Measurements from ENCODE around the gene PHOSPHO1. TPM values are rescaled to one million over a fixed set of nuclear protein-coding genes. Genes with fewer than 3 reads are reported as not detected.

PHOSPHO1 gene
- total and polyA plus RNA-seq, 2 of the 13 experiments (the other 11 are each of a cell fraction or from before 2014, with no cell fraction given), result not detected

- no peak for TF ChIP-seq ZNF710 (CRISPR knock-in tag; IDR thresholded peaks at IDR 0.05; ENCODE audit: borderline replicate concordance)
- no peak for TF ChIP-seq GTF2F1 (IDR thresholded peaks at IDR 0.05; ENCODE audit: low read length)
- TF ChIP-seq ZNF343 (CRISPR knock-in tag; IDR thresholded peaks at IDR 0.05), result no peak
- TF ChIP-seq ATF1 (CRISPR knock-in tag; IDR thresholded peaks at IDR 0.05), result no peak
- TF ChIP-seq ZMYM3 (CRISPR knock-in tag; IDR thresholded peaks at IDR 0.05), result no peak
- no peak for TF ChIP-seq ERF (CRISPR knock-in tag; IDR thresholded peaks at IDR 0.05)
- TF ChIP-seq, protein P1, sequence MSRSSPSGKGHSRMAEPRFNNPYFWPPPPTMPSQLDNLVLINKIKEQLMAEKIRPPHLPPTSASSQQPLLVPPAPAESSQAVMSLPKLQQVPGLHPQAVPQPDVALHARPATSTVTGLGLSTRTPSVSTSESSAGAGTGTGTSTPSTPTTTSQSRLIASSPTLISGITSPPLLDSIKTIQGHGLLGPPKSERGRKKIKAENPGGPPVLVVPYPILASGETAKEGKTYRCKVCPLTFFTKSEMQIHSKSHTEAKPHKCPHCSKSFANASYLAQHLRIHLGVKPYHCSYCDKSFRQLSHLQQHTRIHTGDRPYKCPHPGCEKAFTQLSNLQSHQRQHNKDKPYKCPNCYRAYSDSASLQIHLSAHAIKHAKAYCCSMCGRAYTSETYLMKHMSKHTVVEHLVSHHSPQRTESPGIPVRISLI (CRISPR knock-in tag; IDR thresholded peaks at IDR 0.05; ENCODE audit: borderline replicate concordance), result no peak
- no peak for TF ChIP-seq NFYC (CRISPR knock-in tag; IDR thresholded peaks at IDR 0.05)
- peak; percentile 32; the same call in 1 of the 2 replicates for TF ChIP-seq SALL1 (CRISPR knock-in tag; IDR thresholded peaks at IDR 0.05)
- no peak for TF ChIP-seq BORCS8-MEF2B (CRISPR knock-in tag; IDR thresholded peaks at IDR 0.05)
- 0 out of 2 replicates have a peak, but pooled peaks have one; percentile 12 for TF ChIP-seq MED1 (CRISPR knock-in tag; IDR thresholded peaks at IDR 0.05)
- TF ChIP-seq ZNF318 (CRISPR knock-in tag; IDR thresholded peaks at IDR 0.05), result no peak
- TF ChIP-seq RAD51 (IDR thresholded peaks at IDR 0.05; ENCODE audit: borderline replicate concordance), result no peak
- 0 out of 2 replicates have a peak, but pooled peaks have one; percentile 55 for TF ChIP-seq ZNF414 (CRISPR knock-in tag; IDR thresholded peaks at IDR 0.05)
- TF ChIP-seq NCOR1 (IDR thresholded peaks at IDR 0.05; ENCODE audit: borderline replicate concordance, low read length), result no peak
- peak; percentile 15; the same call in 1 of the 2 replicates for TF ChIP-seq HNF4A (CRISPR knock-in tag; IDR thresholded peaks at IDR 0.05)
- no peak for TF ChIP-seq ZFP1 (CRISPR knock-in tag; IDR thresholded peaks at IDR 0.05)
- TF ChIP-seq ZNF83 (CRISPR knock-in tag; IDR thresholded peaks at IDR 0.05; ENCODE audit: borderline replicate concordance), result no peak
- no peak for TF ChIP-seq POLR2G (IDR thresholded peaks at IDR 0.05; ENCODE audit: low read depth, low read length)
- TF ChIP-seq KDM1A (CRISPR knock-in tag; IDR thresholded peaks at IDR 0.05), result peak; percentile 53; the same call in 1 of the 2 replicates
- peak; percentile 71 for TF ChIP-seq TBX2 (CRISPR knock-in tag; IDR thresholded peaks at IDR 0.05; ENCODE audit: borderline replicate concordance)
These were observed 47.1 kb upstream of the PHOSPHO1 start (continued) for GRCh38 chr17:49277638-49278037.
